Measurements from ENCODE around the gene TUNAR.
"Not testable (repeated sequence)": the region's sequence is repeated elsewhere in the genome, so short reads cannot be mapped to it uniquely, and the experiment has no call there.

TUNAR gene

DNA sequence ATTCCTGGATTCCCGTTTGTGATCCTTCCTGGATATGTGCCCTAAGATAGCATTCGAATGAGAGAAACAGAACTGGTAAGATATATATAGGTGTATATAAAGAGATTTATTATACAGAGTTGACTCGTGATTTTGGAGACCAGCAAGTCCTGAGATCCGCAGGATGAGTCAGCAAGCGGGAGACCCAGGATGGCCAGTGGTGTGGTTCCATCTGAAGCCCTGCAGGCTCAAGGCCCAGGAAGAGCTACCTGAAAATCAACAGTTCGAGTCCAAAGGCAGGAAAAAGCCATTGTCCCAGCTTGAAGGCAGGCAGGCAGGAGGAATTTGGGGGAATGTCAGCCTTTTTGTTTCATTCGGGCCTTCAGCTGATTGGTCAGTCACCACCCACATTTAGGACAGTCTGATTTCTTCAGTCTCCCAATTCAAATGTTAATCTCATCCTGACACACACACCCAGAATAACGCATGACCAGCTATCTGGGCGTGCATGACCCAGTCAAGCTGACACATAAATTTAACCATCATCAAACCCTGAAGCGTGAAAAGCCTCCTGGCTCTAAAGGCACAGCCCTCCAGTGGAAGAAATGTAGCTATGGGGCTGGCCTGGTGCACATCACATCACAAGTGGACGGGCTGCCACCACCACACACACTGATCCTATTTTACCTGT, 44.3 kb downstream of the TUNAR start:
- DNase-seq, result no peak

DNA sequence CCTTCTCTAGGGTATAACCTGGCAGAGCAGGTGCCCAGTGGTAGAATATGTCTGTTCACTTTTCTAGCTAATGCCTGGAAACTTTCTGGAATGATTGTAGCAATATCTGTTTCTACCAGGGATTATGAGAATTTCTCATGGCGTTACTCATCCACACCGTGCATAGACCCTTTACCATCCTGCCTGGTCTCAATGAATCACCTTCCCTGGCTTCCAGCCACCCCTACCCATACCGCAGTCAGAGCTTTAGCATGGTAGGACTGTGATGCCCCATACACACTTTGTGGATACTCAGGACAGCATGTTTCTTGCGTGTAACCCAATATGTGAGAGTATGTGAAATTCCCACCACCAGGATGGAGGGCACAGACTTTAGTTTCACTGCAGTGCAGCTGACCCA, 45.4 kb downstream of the TUNAR start:
- no peak for DNase-seq

- DNase-seq, result no peak
Measured at GRCh38 chr14:95928751-95929150, 52.1 kb downstream of the TUNAR start.

DNA sequence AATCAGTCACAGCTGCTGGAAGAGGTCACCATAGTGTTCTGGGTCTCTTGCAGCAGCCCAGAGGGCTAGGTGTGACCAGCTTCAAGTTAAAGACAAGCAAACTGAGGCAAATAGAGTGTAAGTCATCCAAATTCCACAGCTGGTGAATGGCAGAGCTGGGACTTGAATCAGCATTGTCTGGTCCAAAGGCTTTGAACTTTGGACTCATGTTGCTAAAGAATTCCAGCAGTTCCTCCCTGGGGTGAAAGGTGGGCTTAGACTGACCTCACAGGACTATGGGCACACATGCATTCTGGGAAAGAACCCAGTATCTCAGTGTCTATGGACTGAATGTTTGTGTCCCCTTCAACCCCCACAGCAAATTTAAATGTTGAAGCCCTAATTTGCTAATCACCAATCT, 54.8 kb downstream of the TUNAR start:
- no peak for DNase-seq

DNA sequence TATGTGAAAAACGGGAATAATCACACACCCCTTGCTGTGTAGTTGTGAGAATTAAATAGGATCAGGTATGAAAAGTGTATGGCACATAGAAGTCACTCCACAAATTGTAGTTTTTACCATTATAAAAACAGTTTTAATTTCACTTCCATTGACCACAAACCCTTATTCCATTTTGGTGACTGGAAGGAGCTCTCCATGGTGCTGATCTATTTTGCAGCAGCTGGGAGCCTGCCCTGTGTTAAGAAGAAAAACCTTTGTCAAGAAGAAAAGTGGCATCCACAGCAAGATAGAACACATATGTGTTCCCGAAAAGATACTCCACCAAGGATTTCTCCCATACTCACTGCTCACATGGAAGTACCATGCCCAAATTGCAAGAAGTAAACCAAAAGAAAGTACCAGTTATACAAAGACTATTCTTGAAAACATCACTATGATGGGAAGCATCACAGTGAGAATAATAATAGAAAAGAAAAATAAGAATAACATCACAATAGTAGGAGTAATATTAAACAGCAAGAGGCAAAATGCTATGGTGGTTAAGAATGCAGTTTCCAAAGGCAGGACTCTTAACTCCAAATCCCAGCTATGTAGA, 58.7 kb downstream of the TUNAR start:
- no peak for DNase-seq

DNA sequence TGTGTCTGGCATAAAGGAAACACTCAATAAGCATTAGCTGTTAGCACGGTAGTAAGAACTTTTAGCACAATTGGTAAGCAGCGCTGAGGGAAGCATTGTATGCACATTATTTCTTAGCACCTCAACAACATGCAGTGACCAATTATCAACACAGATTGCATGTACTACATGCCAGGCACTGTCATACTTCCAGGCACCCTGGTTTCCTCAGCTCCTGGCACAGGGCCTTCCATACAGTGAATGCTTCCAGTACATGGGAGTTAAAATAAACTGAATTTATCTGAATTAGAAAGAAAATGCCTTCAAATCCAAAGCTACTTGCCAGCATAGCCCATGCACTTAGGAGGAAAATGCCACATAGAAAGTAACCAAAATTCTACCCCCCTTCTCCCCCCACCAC, 59.4 kb downstream of the TUNAR start:
- DNase-seq, result no peak

DNA sequence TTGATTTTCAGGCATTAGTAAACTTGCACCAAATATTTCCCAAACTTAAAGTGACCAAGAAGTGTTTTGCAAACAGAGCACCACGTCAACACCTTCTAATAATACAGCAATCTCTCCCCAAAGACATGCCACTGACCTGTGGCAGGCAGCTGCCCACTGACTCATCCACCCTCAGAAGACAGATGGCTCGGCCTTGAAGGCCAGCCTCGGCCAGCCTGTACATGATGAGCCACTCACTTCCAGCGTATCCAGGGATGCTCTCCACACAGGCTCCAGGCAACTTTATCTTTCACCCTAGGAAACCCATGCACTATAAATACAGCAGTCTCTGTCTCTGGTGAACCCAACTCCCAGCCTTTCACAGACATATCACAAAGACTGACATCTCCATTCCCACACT, 62.7 kb downstream of the TUNAR start:
- DNase-seq, result no peak

DNA sequence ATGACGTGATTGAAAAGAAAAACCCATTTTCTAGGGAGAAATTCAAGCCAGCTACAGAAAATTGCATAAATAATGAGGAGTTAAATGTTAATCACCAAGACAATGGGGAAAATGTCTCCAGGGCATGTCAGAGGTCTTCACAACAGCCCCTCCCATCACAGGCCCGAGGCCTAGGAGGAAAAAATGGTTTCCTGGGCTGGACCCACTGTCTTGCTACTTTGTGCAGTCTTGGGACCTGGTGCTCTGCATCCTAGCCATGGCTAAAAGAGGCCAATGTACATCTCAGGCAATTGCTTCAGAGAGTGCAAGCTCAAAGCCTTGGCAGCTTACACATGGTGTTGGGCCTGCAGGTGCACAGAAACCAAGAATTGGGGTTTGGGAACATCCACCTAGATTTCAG, 65.3 kb downstream of the TUNAR start:
- DNase-seq, result no peak

DNA sequence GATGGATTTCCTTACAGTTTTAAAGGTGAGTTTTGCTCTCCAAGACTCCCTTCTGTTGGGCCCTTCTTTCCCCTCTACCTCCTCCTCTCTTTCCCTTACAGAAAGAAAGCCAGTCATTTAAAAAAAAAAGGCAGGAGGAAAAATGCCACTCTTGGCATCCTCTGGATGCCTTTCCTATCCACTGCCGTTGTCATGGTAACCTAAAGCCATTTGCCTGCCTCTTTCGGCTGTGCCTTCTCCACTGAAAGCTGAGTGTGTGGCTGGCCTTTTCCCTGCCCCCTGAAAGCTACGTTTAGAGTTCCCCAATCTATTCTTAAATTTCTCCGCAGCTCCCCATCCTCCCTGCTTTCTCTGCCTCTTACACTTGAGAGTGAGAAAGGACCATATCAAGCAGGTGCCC, 67.1 kb downstream of the TUNAR start:
- DNase-seq, result no peak

GRCh38 chr14:95944462-95944861, 67.8 kb downstream of the TUNAR start:
- DNase-seq, result no peak

- no peak for DNase-seq
Measured at GRCh38 chr14:95946867-95947266, 70.2 kb downstream of the TUNAR start.

GRCh38 chr14:95948558-95948981, 71.9 kb downstream of the TUNAR start:
- no peak for DNase-seq

GRCh38 chr14:95951359-95951758, 74.7 kb downstream of the TUNAR start:
- DNase-seq, result no peak

GRCh38 chr14:95953111-95953724, 76.6 kb downstream of the TUNAR start:
- DNase-seq, result no peak

DNA sequence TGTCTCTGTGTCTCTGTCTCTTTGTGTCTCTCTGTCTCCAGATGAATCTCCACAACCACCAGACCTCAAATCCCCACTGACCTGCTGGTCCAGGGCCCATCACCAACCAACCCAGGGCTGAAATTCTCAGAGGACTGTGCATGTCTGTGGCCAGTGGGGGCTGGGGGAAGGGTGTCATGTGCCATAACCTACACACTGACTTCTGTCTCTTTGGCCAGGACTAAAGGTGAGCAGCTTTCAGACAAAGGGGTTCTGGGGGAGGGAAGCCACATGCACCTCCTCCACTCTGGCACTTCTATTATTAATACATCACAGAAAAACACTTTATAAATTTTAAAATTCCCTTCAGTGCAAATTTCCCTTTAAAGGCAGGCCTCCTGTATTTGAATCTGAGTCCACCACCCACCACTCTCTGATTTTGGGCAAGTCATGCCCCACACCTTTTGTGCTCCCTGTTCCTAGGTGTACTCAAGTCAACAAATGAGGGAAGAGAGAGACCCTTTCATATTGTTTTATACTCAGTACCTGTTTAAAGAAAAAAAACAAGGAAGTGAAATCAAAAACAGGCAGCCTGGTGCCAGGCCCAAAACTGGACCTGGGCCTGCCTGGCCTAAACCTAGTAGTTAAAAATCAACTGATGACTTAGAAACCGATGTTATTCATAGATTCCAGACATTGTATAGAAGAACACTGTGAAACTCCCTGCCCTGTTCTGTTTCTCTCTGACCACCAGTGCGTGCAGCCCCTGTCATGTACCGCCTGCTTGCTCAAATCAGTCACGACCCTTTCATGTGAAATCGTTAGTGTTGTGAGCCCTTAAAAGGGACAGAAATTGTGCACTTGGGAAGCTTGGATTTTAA, 80.2 kb downstream of the TUNAR start:
- DNase-seq, result no peak

DNA sequence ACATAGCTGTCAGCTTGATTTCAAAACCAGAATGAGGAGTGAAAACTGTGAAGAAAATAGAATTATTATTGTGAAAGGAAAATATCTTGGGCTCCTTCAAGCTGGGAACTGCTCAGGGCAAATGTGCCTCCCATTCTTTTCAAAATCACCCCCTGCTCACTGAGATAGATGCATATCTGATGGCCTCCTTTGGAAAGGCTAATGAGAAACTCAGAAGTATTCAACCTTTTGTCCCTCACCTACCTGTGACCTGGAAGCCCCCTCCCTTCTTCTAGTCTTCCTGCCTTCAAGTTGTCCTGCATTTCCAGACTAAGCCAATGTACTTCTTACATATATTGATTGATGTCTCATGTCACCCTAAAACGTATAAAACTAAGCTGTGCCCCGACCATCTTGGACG, 81.5 kb downstream of the TUNAR start:
- no peak for DNase-seq

GRCh38 chr14:95959317-95959716, 82.7 kb downstream of the TUNAR start:
- DNase-seq, result no peak

- no peak for DNase-seq
Measured at GRCh38 chr14:95961481-95961880, 84.8 kb downstream of the TUNAR start.

GRCh38 chr14:95964901-95965300, 88.3 kb downstream of the TUNAR start:
- no peak for DNase-seq

GRCh38 chr14:95968048-95968447, 91.4 kb downstream of the TUNAR start:
- DNase-seq, result not testable (repeated sequence)
